RWPE2 (cell line): ENCODE measurements around the gene CDC6.

ENCODE experiments used
- ATAC-seq: fragments of 200-7000 bp; cut with Tn5 transposase; 3 replicates; pipeline ENCODE4 v1.9.1; 2021; ENCODE audit warnings: low read depth
- DNase-seq: peaks from one replicate; pipeline ENCODE4 v3.0.0-alpha.2; 2020; ENCODE audit warnings: low spot score
- H3K27ac ChIP-seq: fragments of 450-650 bp; 2 replicates; pipeline ENCODE4 v1.5.1; 2017; ENCODE audit warnings: mild to moderate bottlenecking; ENCODE audit not compliant: poor library complexity, severe bottlenecking
- H3K27me3 ChIP-seq: fragments of 250-450 bp; sonication (Bioruptor Pico); 2 replicates; pipeline ENCODE4 v1.5.1; 2021; ENCODE audit warnings: mild to moderate bottlenecking, moderate library complexity; ENCODE audit not compliant: insufficient read depth, poor library complexity, severe bottlenecking
- H3K36me3 ChIP-seq: fragments of 250-450 bp; sonication (Bioruptor Pico); 2 replicates; pipeline ENCODE4 v1.5.1; 2020; ENCODE audit warnings: low read depth, mild to moderate bottlenecking, moderate library complexity
- H3K4me1 ChIP-seq: fragments of 250-450 bp; sonication (Bioruptor Pico); 2 replicates; pipeline ENCODE4 v1.5.1; 2021; ENCODE audit warnings: mild to moderate bottlenecking, moderate library complexity; ENCODE audit not compliant: insufficient read depth, poor library complexity, severe bottlenecking
- H3K4me3 ChIP-seq: fragments of 250-450 bp; sonication (Bioruptor Pico); 2 replicates; pipeline ENCODE4 v1.5.1; 2021; ENCODE audit warnings: mild to moderate bottlenecking, moderate library complexity; ENCODE audit not compliant: severe bottlenecking
- H3K9me3 ChIP-seq: fragments of 250-450 bp; sonication (Bioruptor Pico); 2 replicates; pipeline ENCODE4 v1.5.1; 2021; ENCODE audit warnings: mild to moderate bottlenecking, moderate library complexity; ENCODE audit not compliant: severe bottlenecking
- TF ChIP-seq, protein P1 (sequence below): fragments of 450-650 bp; IDR thresholded peaks from one replicate; pipeline ENCODE4 v1.5.1; 2017; ENCODE audit warnings: mild to moderate bottlenecking, moderate library complexity; ENCODE audit not compliant: poor library complexity, severe bottlenecking

The CDC6 gene

GRCh38 chr17:40315678-40316570 lies 28.2 kb downstream of the CDC6 start:
- DNase-seq (no peak), ATAC-seq (no peak)
- Histone ChIP-seq H3K4me3 (no peak overlapping the region), H3K36me3 (no peaks in the 10 kb centered on the region), H3K4me1 (peaks cover 69% of the 10 kb centered on the region), H3K27ac (peak overlapping the region; percentile 97), H3K27me3 (no peaks in the 10 kb centered on the region), H3K9me3 (no peaks in the 10 kb centered on the region)
- TF ChIP-seq, protein P1, sequence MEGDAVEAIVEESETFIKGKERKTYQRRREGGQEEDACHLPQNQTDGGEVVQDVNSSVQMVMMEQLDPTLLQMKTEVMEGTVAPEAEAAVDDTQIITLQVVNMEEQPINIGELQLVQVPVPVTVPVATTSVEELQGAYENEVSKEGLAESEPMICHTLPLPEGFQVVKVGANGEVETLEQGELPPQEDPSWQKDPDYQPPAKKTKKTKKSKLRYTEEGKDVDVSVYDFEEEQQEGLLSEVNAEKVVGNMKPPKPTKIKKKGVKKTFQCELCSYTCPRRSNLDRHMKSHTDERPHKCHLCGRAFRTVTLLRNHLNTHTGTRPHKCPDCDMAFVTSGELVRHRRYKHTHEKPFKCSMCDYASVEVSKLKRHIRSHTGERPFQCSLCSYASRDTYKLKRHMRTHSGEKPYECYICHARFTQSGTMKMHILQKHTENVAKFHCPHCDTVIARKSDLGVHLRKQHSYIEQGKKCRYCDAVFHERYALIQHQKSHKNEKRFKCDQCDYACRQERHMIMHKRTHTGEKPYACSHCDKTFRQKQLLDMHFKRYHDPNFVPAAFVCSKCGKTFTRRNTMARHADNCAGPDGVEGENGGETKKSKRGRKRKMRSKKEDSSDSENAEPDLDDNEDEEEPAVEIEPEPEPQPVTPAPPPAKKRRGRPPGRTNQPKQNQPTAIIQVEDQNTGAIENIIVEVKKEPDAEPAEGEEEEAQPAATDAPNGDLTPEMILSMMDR = no peak

- Histone ChIP-seq H3K4me3 (peak overlapping the region; percentile 91), H3K4me1 (peaks cover 67% of the 10 kb centered on the region), H3K27me3 (no peaks in the 10 kb centered on the region), H3K36me3 (no peaks in the 10 kb centered on the region), H3K9me3 (no peaks in the 10 kb centered on the region), H3K27ac (peak overlapping the region; percentile 97)
- ATAC-seq = peak; percentile 22
- TF ChIP-seq, protein P1 = no peak
- DNase-seq = peak; percentile 86
Observed at GRCh38 chr17:40316571-40317344, 29.1 kb downstream of the CDC6 start.

DNA sequence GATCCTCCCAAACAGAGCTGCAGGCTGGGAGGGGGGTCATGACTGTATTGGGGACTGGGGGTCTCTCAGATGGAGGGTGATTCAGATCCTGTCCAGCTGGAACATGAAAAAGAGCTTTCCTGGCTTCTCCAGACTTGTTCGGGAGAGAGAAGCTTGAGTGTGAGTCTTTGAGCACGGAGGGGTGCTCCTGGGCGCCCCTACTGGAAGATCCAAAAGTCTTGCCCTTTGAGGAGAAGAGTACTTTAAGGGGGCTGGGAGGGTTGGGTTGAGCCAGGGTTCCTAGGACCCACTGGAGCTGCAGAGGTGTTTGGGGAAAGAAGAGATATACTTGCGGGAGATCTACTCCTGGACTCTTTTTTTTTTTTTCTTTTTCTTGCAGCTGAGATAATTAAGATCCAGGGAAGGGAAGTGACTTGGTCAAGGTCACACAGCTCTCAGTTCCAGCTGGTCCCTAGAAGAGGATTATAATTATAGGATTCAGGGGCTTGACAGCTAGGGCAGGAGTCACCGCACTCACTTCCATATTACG lies 29.7 kb downstream of the CDC6 start:
- DNase-seq (no peak), ATAC-seq (no peak)
- H3K36me3 ChIP-seq = no peaks in the 10 kb centered on the region
- no peaks in the 10 kb centered on the region for H3K27me3 ChIP-seq
- peaks cover 67% of the 10 kb centered on the region for H3K4me1 ChIP-seq
- peak overlapping the region; percentile 97 for H3K27ac ChIP-seq
- TF ChIP-seq, protein P1 = peak; percentile 81
- H3K9me3 ChIP-seq = no peaks in the 10 kb centered on the region
- peak overlapping the region; percentile 91 for H3K4me3 ChIP-seq

DNA sequence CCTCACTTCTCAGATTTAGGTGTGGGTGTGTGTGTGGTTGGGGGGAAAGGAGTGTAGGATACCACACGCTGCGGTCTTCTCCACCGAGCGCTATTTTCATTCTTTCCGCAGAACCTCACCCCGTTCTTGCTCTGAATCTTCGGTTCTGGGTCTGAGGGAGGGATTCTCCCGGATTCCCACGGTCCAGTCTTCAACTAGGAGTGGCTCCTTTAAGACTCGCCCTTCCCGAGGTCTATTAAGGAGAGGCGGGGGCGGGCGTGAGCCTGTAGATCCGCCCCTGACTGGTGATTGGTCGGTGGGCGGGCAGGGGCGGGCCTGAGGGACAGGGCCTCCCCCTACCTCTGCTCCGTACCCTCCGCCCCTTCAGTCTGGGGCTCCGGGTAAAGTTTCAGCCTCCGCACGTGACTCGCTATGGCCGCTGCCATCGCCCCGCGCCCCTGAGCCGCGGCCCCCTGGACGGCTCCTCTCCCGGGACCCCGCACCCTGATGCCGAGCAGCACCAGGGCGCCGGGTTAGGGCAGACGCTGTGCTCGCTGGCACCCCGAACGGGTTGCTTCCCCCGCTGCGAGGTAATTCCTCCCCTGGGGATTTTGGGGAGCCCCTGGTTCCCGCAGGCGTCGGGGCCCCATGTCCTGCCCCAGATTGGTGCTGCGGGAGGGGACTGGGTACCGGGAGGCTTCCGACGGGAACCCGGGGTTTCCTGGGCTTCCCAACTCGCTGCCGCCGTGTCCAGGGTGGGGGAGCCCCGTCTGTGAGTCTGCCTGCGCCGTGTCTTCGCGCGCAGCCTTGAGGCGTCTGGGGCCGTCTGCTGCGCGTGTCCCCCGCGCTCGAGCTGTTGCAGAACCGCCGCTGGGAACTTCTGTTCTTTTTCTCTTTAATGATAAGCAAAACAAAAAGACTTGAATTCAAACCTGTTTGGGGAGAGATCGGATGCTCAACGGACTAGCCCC lies 30.5 kb downstream of the CDC6 start:
- DNase-seq (peak; percentile 94), ATAC-seq (peak; percentile 73)
- Histone ChIP-seq H3K4me1 (peaks cover 67% of the 10 kb centered on the region), H3K27ac (peak overlapping the region; percentile 97), H3K27me3 (no peaks in the 10 kb centered on the region), H3K4me3 (peak overlapping the region; percentile 91), H3K9me3 (no peaks in the 10 kb centered on the region), H3K36me3 (no peaks in the 10 kb centered on the region)
- TF ChIP-seq, protein P1 = no peak
